Ectodermal cell (in vitro differentiated cells): ENCODE measurements around the gene CRCP.
"Not testable (repeated sequence)": the region's sequence is repeated elsewhere in the genome, so short reads cannot be mapped to it uniquely, and the experiment has no call there.

Experiments
- H3K27ac ChIP-seq: 2 replicates; pipeline ENCODE4 v1.7.0; 2013; ENCODE audit warnings: mild to moderate bottlenecking, low read depth, low read length; ENCODE audit not compliant: insufficient read depth, poor library complexity, severe bottlenecking
- H3K27me3 ChIP-seq: 2 replicates; pipeline ENCODE4 v1.7.0; 2013; ENCODE audit warnings: mild to moderate bottlenecking, low read length; ENCODE audit not compliant: insufficient read depth, control insufficient read depth, poor library complexity, severe bottlenecking
- H3K36me3 ChIP-seq: one replicate; pipeline ENCODE4 v1.7.0; 2013; ENCODE audit warnings: low read length; ENCODE audit not compliant: control insufficient read depth, insufficient read depth
- H3K4me1 ChIP-seq: one replicate; pipeline ENCODE4 v1.7.0; 2013; ENCODE audit warnings: low read length; ENCODE audit not compliant: control insufficient read depth, insufficient read depth
- H3K4me3 ChIP-seq: 2 replicates; pipeline ENCODE4 v1.7.0; 2013; ENCODE audit warnings: low read depth, low read length, control low read depth; ENCODE audit not compliant: insufficient read depth
- H3K9me3 ChIP-seq: 2 replicates; pipeline ENCODE4 v1.7.0; 2013; ENCODE audit warnings: mild to moderate bottlenecking, low read length, moderate library complexity; ENCODE audit not compliant: control insufficient read depth
- WGBS, 2 experiments: methylation state at CpG; one replicate each; pipeline ENCODE4 v1.1.7; 2013; ENCODE audit warnings: missing lambda C conversion rate in 2 of 2; 5-methylcytosine and 5-hydroxymethylcytosine counted together

The CRCP gene

DNA sequence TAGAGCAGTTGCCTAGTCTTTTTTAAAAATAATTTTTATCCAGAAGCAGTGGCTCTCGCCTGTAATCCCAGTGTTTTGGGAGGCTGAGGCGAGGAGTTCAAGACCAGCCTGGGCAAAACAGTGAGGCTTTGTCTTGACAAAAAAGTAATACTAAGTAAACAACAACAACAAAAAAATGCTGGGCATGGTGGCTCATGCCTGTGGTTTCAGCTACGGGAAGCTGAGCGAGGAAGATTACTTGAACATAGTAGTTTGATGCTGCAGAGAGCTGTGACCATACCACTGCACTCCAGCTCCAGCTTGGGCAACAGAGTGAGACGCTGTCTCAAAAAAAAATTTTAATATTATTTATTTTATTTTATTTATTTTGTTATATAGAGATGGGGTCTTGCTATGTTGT, 59.2 kb downstream of the CRCP start:
- Histone ChIP-seq H3K9me3 (no peaks in the 10 kb centered on the region), H3K27me3 (no peaks in the 10 kb centered on the region), H3K4me3 (no peak overlapping the region), H3K4me1 (no peaks in the 10 kb centered on the region), H3K36me3 (no peaks in the 10 kb centered on the region), H3K27ac (no peak overlapping the region)
- 95 to 97% methylated on average over 4 of the region's 5 CpGs for WGBS, 2 experiments

DNA sequence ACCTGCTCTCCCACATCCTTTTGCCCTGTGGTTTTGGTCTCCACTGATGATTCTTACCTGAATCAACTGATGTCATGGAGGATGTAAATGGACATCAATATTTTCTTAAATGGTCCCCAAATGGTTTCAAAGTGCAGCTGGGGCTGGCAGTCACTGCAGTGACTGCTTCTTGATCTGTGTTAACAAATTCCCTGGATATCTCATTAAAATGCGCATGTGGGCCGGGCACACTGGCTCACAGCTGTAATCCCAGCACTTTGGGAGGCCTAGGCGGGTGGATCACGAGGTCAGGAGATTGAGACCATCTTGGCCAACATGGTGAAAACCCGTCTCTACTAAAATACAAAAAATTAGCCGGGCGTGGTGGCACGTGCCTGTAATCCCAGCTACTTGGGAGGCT, 60.4 kb downstream of the CRCP start:
- WGBS, 2 experiments = 75 to 78% methylated on average over 8 of the region's 8 CpGs
- not testable (repeated sequence) for H3K27ac ChIP-seq

DNA sequence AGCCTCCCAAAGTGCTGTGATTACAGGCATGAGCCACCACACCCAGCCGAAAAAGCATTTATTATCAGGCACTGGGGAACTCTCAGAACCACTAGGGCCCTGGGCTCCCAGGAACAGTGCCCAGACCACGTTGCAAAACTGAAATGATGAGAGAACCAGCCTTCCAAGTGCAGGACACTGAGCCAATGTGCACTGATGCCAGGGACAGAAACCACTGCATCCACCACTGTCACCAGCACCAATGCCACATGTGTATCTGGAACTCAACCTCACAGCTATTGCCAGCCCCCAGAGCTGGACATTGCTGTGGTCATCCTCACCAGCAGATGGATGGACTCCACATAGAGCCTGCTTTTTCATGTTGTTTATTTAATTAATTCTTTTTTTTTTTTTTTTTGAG, 62.3 kb downstream of the CRCP start:
- 80 to 87% methylated on average over 2 of the region's 2 CpGs for WGBS, 2 experiments
- H3K4me3 ChIP-seq = no peak overlapping the region
- no peaks in the 10 kb centered on the region for H3K4me1 ChIP-seq
- H3K36me3 ChIP-seq = no peaks in the 10 kb centered on the region
- H3K27me3 ChIP-seq = no peaks in the 10 kb centered on the region
- H3K27ac ChIP-seq = no peak overlapping the region
- H3K9me3 ChIP-seq = no peaks in the 10 kb centered on the region

More for the DNA sequence above, 60.4 kb downstream of the CRCP start:
- H3K36me3 ChIP-seq, H3K9me3 ChIP-seq, H3K4me1 ChIP-seq, H3K27me3 ChIP-seq, H3K4me3 ChIP-seq: not testable (repeated sequence)

DNA sequence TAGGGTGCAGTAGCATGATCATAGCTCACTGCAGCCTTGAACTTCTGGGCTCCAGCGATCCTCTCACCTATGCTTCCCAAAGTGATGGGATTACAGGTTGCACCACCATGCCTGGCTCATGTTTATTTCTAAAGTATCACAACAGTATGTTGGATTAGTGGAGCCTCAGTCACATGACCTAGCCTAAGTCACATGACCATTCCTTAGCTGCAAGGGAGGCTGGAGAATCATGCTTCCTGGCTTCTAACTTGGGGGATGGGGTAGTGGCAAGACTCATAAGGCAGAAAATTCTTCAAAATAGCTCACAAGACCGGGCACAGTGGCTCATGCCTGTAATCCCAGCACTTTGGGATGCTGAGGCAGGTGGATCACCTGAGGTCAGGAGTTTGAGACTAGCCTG, 63.6 kb downstream of the CRCP start:
- Histone ChIP-seq H3K9me3 (no peaks in the 10 kb centered on the region), H3K27ac (no peak overlapping the region), H3K4me3 (no peak overlapping the region), H3K36me3 (no peaks in the 10 kb centered on the region), H3K4me1 (no peaks in the 10 kb centered on the region), H3K27me3 (no peaks in the 10 kb centered on the region)
- WGBS, 2 experiments = 91 to 95% methylated on average over 2 of the region's 2 CpGs

DNA sequence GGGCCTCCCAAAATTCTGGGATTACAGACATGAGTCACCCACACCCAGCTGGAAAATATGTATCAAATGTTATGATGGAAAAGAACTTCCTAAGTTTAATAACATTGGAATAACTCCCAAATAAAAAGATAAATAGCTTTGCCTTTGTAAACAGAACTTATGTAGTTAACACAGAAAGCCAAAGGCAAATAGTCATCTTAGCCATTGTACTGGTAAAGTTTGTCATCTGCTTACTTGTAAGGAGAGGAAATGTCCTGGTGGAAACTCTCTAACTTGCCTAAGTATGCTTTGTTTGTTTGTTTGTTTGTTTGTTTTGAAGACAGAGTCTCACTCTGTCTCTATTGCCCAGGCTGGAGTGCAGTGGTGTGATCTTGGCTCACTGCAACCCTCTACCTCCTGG, 66.7 kb downstream of the CRCP start:
- Histone ChIP-seq H3K9me3 (no peaks in the 10 kb centered on the region), H3K4me3 (no peak overlapping the region), H3K27me3 (no peaks in the 10 kb centered on the region)

DNA sequence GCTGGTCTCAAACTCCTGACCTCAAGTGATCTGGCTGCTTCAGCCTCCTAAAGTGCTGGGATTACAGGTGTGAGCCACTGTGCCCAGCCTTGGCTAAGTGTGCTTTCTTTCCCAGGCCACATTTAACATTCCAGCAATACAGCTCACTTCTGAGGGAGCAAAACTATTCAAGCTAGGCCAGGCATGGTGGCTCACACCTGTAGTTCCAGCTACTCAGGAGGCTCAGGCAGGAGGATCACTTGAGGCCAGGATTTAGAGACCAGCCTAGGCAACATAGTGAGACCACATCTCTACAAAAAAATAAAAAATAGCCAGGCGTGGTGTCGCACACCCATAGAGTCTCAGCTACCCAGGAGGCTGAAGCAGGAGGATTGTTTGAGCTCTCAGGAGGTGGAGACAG, 67.2 kb downstream of the CRCP start:
- H3K27ac ChIP-seq = no peak overlapping the region
- no peaks in the 10 kb centered on the region for H3K36me3 ChIP-seq
- no peak overlapping the region for H3K4me3 ChIP-seq
- H3K27me3 ChIP-seq = no peaks in the 10 kb centered on the region
- no peaks in the 10 kb centered on the region for H3K4me1 ChIP-seq
- H3K9me3 ChIP-seq = no peaks in the 10 kb centered on the region
- WGBS, 2 experiments = 86 to 95% methylated on average over 2 of the region's 2 CpGs

More for the DNA sequence above, 66.7 kb downstream of the CRCP start:
- no peaks in the 10 kb centered on the region for H3K36me3 ChIP-seq
- no peak overlapping the region for H3K27ac ChIP-seq
- H3K4me1 ChIP-seq = no peaks in the 10 kb centered on the region

DNA sequence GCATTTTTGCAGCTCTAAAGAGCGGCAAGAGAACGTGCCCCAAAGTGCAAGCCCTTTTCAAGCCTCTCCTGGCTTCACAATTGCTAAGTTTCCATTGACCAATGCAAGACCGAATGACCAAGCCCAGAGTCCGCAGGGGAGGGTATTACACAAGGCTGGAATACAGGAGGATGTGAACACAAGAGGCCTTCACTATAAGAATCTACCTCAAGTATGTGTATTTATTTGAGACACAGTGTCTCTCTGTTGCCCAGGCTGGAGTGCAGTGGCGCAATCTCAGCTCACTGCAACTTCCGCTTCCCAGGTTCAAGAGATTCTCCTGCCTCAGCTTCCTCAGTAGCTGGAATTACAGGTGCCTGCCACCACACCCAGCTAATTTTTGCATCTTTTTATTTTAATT, 68.3 kb downstream of the CRCP start:
- no peaks in the 10 kb centered on the region for H3K4me1 ChIP-seq
- no peak overlapping the region for H3K27ac ChIP-seq
- no peaks in the 10 kb centered on the region for H3K9me3 ChIP-seq
- 93% methylated on average over 6 of the region's 6 CpGs for WGBS, 2 experiments
- H3K27me3 ChIP-seq = no peaks in the 10 kb centered on the region
- H3K4me3 ChIP-seq = no peak overlapping the region
- no peaks in the 10 kb centered on the region for H3K36me3 ChIP-seq

DNA sequence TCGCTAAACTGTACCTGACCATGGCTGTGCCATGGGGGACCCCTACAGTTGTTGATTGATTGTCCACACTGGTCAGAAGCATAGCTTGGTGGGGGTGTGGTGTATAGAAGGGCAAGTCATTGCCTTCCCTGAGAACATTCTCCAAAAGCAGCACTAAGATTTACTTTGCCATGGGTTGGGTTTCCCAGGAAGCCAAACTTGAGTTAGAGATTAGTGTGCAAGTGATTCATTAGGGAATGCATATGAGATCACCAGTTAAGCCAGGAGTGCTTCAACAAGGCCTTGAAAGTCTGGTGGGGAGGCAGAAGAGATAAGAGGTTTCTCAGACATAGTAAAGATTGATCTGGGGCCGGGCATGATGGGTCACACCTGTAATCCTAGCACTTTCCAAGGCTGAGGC, 69.1 kb downstream of the CRCP start:
- H3K36me3 ChIP-seq = no peaks in the 10 kb centered on the region
- H3K27ac ChIP-seq = no peak overlapping the region
- H3K9me3 ChIP-seq = no peaks in the 10 kb centered on the region
- no peaks in the 10 kb centered on the region for H3K27me3 ChIP-seq
- H3K4me1 ChIP-seq = no peaks in the 10 kb centered on the region
- 93 to 96% methylated on average over 2 of the region's 2 CpGs for WGBS, 2 experiments
- no peak overlapping the region for H3K4me3 ChIP-seq

DNA sequence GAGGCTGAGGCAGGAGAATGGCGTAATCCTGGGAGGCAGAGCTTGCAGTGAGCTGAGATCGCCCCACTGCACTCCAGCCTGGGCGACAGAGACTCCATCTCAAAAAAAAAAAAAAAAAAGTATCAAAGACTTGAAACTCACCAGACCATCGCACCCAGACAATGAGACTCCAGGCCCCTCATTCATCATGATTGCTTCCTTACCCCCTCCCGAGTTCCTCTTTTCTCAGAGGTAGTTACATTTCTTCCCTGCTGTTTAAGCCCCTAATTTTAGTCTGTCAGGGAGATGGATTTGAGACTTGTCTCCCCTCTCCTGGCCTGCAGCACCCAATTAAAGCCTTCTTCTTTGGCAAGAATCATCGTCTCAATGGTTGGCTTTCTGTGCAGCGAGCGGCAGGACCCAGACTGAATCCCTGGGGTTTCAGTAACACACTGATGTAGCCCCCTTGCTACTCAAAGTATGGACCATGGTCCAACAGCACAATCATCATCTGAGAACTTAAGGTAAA, 71.1 kb downstream of the CRCP start:
- Histone ChIP-seq H3K27me3 (no peaks in the 10 kb centered on the region), H3K9me3 (no peaks in the 10 kb centered on the region)
- WGBS, 2 experiments = 88 to 95% methylated on average over 8 of the region's 8 CpGs

DNA sequence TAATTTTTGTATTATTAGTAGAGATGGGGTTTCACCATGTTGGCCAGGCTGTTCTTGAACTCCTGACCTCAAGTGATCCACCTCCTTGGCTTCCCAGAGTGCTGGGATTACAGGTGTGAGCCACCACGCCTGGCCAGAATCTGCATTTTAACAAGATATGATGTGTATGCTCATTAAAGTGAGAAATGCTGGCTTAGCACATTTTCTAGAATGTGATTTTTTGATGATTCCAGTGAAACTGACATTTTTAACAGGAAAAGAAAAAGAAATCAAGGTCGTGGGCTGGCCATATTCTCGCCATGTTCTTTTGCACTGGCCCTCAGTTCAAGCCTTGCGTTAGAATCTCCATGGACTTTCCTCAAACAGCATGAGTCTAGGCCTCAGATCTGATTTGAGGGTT, 72.3 kb downstream of the CRCP start:
- H3K4me1 ChIP-seq = no peaks in the 10 kb centered on the region
- no peaks in the 10 kb centered on the region for H3K27me3 ChIP-seq
- 87 to 95% methylated on average over 4 of the region's 4 CpGs for WGBS, 2 experiments
- H3K27ac ChIP-seq = no peak overlapping the region
- no peak overlapping the region for H3K4me3 ChIP-seq
- no peaks in the 10 kb centered on the region for H3K36me3 ChIP-seq
- no peaks in the 10 kb centered on the region for H3K9me3 ChIP-seq

More for the DNA sequence above, 71.1 kb downstream of the CRCP start:
- H3K4me1 ChIP-seq = no peaks in the 10 kb centered on the region
- H3K27ac ChIP-seq = no peak overlapping the region
- H3K4me3 ChIP-seq = no peak overlapping the region
- no peaks in the 10 kb centered on the region for H3K36me3 ChIP-seq

DNA sequence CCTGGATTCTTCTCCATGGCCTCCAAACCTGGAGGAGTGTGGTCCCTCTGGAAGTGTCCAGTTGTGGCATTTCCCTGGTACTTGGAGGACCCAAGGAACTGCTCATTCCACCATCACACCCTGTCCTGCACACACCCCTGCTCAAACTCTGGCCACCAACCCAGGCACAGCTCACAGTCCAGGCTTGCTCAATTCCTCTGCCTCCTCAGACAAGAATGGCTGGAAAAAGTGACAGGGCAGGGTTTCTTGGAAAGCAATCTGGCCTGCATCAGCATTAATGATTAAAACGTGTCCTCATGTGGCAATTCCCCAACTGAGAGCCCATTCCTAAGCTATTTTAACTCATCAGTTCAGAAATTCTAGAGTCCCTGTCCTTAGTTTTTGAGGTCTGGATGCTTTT, 73.3 kb downstream of the CRCP start:
- Histone ChIP-seq H3K27me3 (no peaks in the 10 kb centered on the region), H3K36me3 (no peaks in the 10 kb centered on the region), H3K27ac (no peak overlapping the region), H3K4me1 (no peaks in the 10 kb centered on the region), H3K4me3 (no peak overlapping the region), H3K9me3 (no peaks in the 10 kb centered on the region)
- WGBS, 2 experiments = 67 to 86% methylated on average over 1 of the region's 1 CpG
